Keratinocyte (primary cell): ENCODE data around the gene KIF13A. TPM values are rescaled to one million over a fixed set of nuclear protein-coding genes. Genes with fewer than 3 reads are reported as not detected.

Experiments used
- DNase-seq: peaks from one replicate; pipeline ENCODE4 v3.0.0-alpha.2; 2011; ENCODE audit warnings: low read depth, missing footprints, low spot score
- FAIRE-seq: peaks from 2 replicates; lab custom pipeline; 2011; peaks lifted over from hg19 to GRCh38; lab: Jason Lieb, UNC
- H2AFZ ChIP-seq: 2 replicates; pipeline ENCODE4 v1.6.0; 2012; ENCODE audit warnings: low read length, control low read depth, inconsistent platforms; ENCODE audit not compliant: control insufficient read depth
- H3K27ac ChIP-seq: 2 replicates; pipeline ENCODE4 v1.5.1; 2011; ENCODE audit warnings: low read length; ENCODE audit not compliant: control insufficient read depth, insufficient read depth
- H3K27me3 ChIP-seq: 3 replicates; pipeline ENCODE4 v1.6.0; 2011; ENCODE audit warnings: low read length; ENCODE audit not compliant: control insufficient read depth, insufficient read depth; ENCODE audit errors: extremely low read depth
- H3K36me3 ChIP-seq, 2 experiments: 2 replicates in 1 of 2; 3 replicates in 1 of 2; pipeline ENCODE4 v1.5.1; 2011; ENCODE audit warnings: low read length in 2 of 2, mild to moderate bottlenecking in 1 of 2; ENCODE audit not compliant: control insufficient read depth in 2 of 2, insufficient read depth in 2 of 2; ENCODE audit errors: extremely low read depth in 1 of 2
- H3K4me1 ChIP-seq: 3 replicates; pipeline ENCODE4 v1.5.1; 2011; ENCODE audit warnings: low read length; ENCODE audit not compliant: control insufficient read depth, insufficient read depth; ENCODE audit errors: extremely low read depth
- H3K4me2 ChIP-seq: 3 replicates; pipeline ENCODE4 v1.6.0; 2011; ENCODE audit warnings: low read depth, low read length; ENCODE audit not compliant: control insufficient read depth, insufficient read depth; ENCODE audit errors: extremely low read depth
- H3K4me3 ChIP-seq, 3 experiments: fragments of 200-600 bp in 1 of 3; sonication (generic) in 1 of 3; 2 replicates in 2 of 3; 3 replicates in 1 of 3; pipeline ENCODE4 v1.5.1; 2011 to 2016; ENCODE audit warnings: low read length in 3 of 3, mild to moderate bottlenecking in 3 of 3, control low read depth in 2 of 3, inconsistent platforms in 1 of 3, low read depth in 1 of 3, mixed read lengths in 1 of 3, mixed run types in 1 of 3, moderate library complexity in 1 of 3; ENCODE audit not compliant: control insufficient read depth in 2 of 3, insufficient read depth in 2 of 3; ENCODE audit errors: extremely low read depth in 1 of 3
- H3K79me2 ChIP-seq: 2 replicates; pipeline ENCODE4 v1.6.0; 2012; ENCODE audit warnings: low read length; ENCODE audit not compliant: control insufficient read depth, insufficient read depth
- H3K9ac ChIP-seq: 3 replicates; pipeline ENCODE4 v1.6.0; 2011; ENCODE audit warnings: low read length; ENCODE audit not compliant: control insufficient read depth, insufficient read depth; ENCODE audit errors: extremely low read depth
- H3K9me1 ChIP-seq: 3 replicates; pipeline ENCODE4 v1.6.0; 2011; ENCODE audit warnings: low read length; ENCODE audit not compliant: control insufficient read depth, insufficient read depth; ENCODE audit errors: extremely low read depth
- H3K9me3 ChIP-seq: 2 replicates; pipeline ENCODE4 v1.5.1; 2012; ENCODE audit warnings: low read depth, low read length; ENCODE audit not compliant: control insufficient read depth
- H4K20me1 ChIP-seq: 3 replicates; pipeline ENCODE4 v1.6.0; 2011; ENCODE audit warnings: low read length; ENCODE audit not compliant: control insufficient read depth, insufficient read depth; ENCODE audit errors: extremely low read depth
- CTCF ChIP-seq, 3 experiments: IDR thresholded peaks in 1 of 3; conservative IDR thresholded peaks in 1 of 3; optimal IDR thresholded peaks in 1 of 3; 2 replicates in 2 of 3; 3 replicates in 1 of 3; pipeline versions ENCODE3 to v1.5.1; 2011; ENCODE audit warnings: low read length in 3 of 3, mild to moderate bottlenecking in 3 of 3, moderate library complexity in 2 of 3, control low read depth in 1 of 3, inconsistent platforms in 1 of 3; ENCODE audit not compliant: insufficient read depth in 2 of 3; ENCODE audit errors: extremely low read depth in 1 of 3
- EZH2 ChIP-seq: IDR thresholded peaks from one replicate; pipeline ENCODE4 v1.6.1; 2012; ENCODE audit warnings: inconsistent platforms, mild to moderate bottlenecking, low read length, moderate library complexity
- dilution Hi-C: fragments of 300-500 bp; cut with MboI; formaldehyde crosslinking; loops from one replicate; pipeline ENCODE4 v1.7.0; 2020; ENCODE audit warnings: low sequenced_read_pairs; ENCODE audit not compliant: extremely low pct_ligation_motif_present
- polyA plus RNA-seq, 5 experiments: library from polyadenylated mRNA; depleted of rRNA in 3 of 5; stranded (reverse) in 3 of 5; stranded (forward) in 1 of 5; unstranded in 1 of 5; fragments of >200 nt; gene quantifications; 1 replicate in 1 of 5; 2 replicates in 3 of 5; 3 replicates in 1 of 5; pipeline versions ENCODE4 v1.2.1 to v1.2.3, GENCODE V29; 2011 to 2012; ENCODE audit warnings: missing spikeins in 2 of 5, low read depth in 1 of 5, low replicate concordance in 1 of 5

Gene KIF13A
- polyA plus RNA-seq, 1 donor (not counting 4 experiments of a cell fraction or from before 2014, with no cell fraction given): 96.2 TPM

- Histone ChIP-seq H3K4me3 (no peak overlapping the region), H4K20me1 (no peaks in the 10 kb centered on the region), H3K27me3 (no peaks in the 10 kb centered on the region), H3K36me3 (no peaks in the 10 kb centered on the region), H3K9me1 (no peaks in the 10 kb centered on the region), H3K9ac (no peak overlapping the region), H3K4me2 (no peak overlapping the region), H3K27ac (no peak overlapping the region), H3K9me3 (peaks cover 2% of the 10 kb centered on the region), H3K79me2 (no peaks in the 10 kb centered on the region), H2AFZ (no peak overlapping the region), H3K4me1 (peaks cover 41% of the 10 kb centered on the region)
- DNase-seq (no peak), FAIRE-seq (no peak)
- dilution Hi-C loops: no loop called here
- TF ChIP-seq CTCF (optimal IDR thresholded peaks at IDR 0.05 in 1 of 3, IDR thresholded peaks at IDR 0.05 in 1 of 3, conservative IDR thresholded peaks at IDR 0.05 in 1 of 3; ENCODE audit: extremely low read depth in 1 of 3, insufficient read depth in 2 of 3, low read length in 3 of 3) (no peak), EZH2 (no peak)
Observed at GRCh38 chr6:18024876-18025275, 37.4 kb upstream of the KIF13A start.

GRCh38 chr6:18023891-18024290, 36.5 kb upstream of the KIF13A start:
- FAIRE-seq (no peak), DNase-seq (no peak)
- Histone ChIP-seq H3K4me3 (no peak overlapping the region), H3K9me1 (no peaks in the 10 kb centered on the region), H3K9me3 (peaks cover 2% of the 10 kb centered on the region), H3K9ac (no peak overlapping the region), H3K4me2 (no peak overlapping the region), H3K27ac (peak overlapping the region; percentile 59), H4K20me1 (no peaks in the 10 kb centered on the region), H3K36me3 (no peaks in the 10 kb centered on the region), H3K79me2 (no peaks in the 10 kb centered on the region), H3K4me1 (peaks cover 35% of the 10 kb centered on the region), H3K27me3 (no peaks in the 10 kb centered on the region), H2AFZ (no peak overlapping the region)
- TF ChIP-seq CTCF (optimal IDR thresholded peaks at IDR 0.05 in 1 of 3, IDR thresholded peaks at IDR 0.05 in 1 of 3, conservative IDR thresholded peaks at IDR 0.05 in 1 of 3; ENCODE audit: extremely low read depth in 1 of 3, insufficient read depth in 2 of 3, low read length in 3 of 3) (no peak), EZH2 (no peak)
- dilution Hi-C loops: no loop called here
